HL-60 (cell line): Measurements from ENCODE around the gene HOXC13.

ENCODE experiments used
- DNase-seq, 2 experiments: peaks; one replicate each; pipeline ENCODE4 v3.0.0-alpha.2; 2010 to 2020; ENCODE audit warnings: low read depth in 1 of 2, low spot score in 1 of 2
- H3K27ac ChIP-seq: fragments of 250-450 bp; sonication (Bioruptor Pico); replicated peaks from 2 replicates; pipeline ENCODE4 v1.5.1; 2020; ENCODE audit warnings: mild to moderate bottlenecking, moderate library complexity
- H3K27me3 ChIP-seq: fragments of 250-450 bp; sonication (Bioruptor Pico); 2 replicates; pipeline ENCODE4 v1.5.1; 2021; ENCODE audit warnings: mild to moderate bottlenecking, moderate library complexity; ENCODE audit not compliant: insufficient read depth, poor library complexity, severe bottlenecking
- H3K4me3 ChIP-seq: replicated peaks from 2 replicates; pipeline ENCODE4 v1.5.1; 2011; ENCODE audit warnings: mild to moderate bottlenecking, control low read depth, low read length; ENCODE audit not compliant: insufficient read depth
- GABPA ChIP-seq: IDR thresholded peaks from 2 replicates; pipeline ENCODE4 v1.6.1; 2012; ENCODE audit warnings: low read depth
- POLR2AphosphoS5 ChIP-seq: IDR thresholded peaks from 2 replicates; pipeline ENCODE4 v1.6.1; 2012; ENCODE audit warnings: low read depth
- SPI1 ChIP-seq: IDR thresholded peaks from 2 replicates; pipeline ENCODE4 v1.6.1; 2012; ENCODE audit warnings: low read depth, mild to moderate bottlenecking, borderline replicate concordance
- TF ChIP-seq, protein P1 (sequence below): IDR thresholded peaks from 2 replicates; pipeline ENCODE4 v1.6.1; 2012; ENCODE audit warnings: low read depth; ENCODE audit not compliant: insufficient replicate concordance
- TF ChIP-seq, protein P2 (sequence below): IDR thresholded peaks from one replicate; pipeline ENCODE4 v1.5.1; 2011; ENCODE audit warnings: low read length, control low read depth, inconsistent platforms; ENCODE audit not compliant: insufficient read depth

The HOXC13 gene

DNA sequence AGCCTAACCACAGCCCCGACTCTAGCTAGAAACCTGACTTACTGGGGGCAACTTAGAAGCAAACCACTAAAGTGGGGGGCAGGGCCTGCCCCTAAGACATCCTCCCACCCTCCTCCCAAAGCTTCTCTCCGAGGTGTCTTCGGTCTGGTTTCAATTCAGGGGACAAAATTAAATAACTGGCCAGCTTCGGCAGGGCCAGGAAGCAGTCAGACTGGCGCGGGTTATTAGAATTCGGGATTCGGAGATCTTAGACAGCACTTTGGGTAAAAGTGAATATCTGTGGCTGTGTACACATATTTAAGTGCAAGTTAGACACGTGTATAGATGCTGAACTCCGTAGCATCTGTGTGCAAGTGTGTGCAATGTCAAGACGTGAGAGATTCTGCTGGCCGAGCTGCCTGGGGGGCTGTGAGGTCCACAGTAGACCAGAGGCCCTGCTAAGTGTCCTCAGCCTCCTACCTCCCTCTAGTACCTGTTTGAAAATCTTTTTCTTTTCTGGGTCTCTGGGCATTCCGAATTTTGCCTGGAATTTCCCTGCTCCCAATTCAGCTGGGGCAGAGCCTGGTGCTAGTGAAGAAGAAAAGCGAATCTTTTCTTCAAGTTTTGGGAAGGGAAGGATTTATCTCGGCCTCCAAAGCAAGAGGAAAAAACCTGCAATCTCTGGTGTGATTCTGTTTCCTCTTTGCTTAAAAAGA lies 42.3 kb downstream of the HOXC13 start:
- Histone ChIP-seq H3K4me3 (no peak overlapping the region), H3K27ac (no peak overlapping the region), H3K27me3 (peaks cover 57% of the 10 kb centered on the region)
- TF ChIP-seq, protein P1, sequence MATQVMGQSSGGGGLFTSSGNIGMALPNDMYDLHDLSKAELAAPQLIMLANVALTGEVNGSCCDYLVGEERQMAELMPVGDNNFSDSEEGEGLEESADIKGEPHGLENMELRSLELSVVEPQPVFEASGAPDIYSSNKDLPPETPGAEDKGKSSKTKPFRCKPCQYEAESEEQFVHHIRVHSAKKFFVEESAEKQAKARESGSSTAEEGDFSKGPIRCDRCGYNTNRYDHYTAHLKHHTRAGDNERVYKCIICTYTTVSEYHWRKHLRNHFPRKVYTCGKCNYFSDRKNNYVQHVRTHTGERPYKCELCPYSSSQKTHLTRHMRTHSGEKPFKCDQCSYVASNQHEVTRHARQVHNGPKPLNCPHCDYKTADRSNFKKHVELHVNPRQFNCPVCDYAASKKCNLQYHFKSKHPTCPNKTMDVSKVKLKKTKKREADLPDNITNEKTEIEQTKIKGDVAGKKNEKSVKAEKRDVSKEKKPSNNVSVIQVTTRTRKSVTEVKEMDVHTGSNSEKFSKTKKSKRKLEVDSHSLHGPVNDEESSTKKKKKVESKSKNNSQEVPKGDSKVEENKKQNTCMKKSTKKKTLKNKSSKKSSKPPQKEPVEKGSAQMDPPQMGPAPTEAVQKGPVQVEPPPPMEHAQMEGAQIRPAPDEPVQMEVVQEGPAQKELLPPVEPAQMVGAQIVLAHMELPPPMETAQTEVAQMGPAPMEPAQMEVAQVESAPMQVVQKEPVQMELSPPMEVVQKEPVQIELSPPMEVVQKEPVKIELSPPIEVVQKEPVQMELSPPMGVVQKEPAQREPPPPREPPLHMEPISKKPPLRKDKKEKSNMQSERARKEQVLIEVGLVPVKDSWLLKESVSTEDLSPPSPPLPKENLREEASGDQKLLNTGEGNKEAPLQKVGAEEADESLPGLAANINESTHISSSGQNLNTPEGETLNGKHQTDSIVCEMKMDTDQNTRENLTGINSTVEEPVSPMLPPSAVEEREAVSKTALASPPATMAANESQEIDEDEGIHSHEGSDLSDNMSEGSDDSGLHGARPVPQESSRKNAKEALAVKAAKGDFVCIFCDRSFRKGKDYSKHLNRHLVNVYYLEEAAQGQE, result no peak
- TF ChIP-seq, protein P2, sequence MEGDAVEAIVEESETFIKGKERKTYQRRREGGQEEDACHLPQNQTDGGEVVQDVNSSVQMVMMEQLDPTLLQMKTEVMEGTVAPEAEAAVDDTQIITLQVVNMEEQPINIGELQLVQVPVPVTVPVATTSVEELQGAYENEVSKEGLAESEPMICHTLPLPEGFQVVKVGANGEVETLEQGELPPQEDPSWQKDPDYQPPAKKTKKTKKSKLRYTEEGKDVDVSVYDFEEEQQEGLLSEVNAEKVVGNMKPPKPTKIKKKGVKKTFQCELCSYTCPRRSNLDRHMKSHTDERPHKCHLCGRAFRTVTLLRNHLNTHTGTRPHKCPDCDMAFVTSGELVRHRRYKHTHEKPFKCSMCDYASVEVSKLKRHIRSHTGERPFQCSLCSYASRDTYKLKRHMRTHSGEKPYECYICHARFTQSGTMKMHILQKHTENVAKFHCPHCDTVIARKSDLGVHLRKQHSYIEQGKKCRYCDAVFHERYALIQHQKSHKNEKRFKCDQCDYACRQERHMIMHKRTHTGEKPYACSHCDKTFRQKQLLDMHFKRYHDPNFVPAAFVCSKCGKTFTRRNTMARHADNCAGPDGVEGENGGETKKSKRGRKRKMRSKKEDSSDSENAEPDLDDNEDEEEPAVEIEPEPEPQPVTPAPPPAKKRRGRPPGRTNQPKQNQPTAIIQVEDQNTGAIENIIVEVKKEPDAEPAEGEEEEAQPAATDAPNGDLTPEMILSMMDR, result no peak
- TF ChIP-seq GABPA (no peak), SPI1 (no peak), POLR2AphosphoS5 (no peak)
- no peak for DNase-seq

DNA sequence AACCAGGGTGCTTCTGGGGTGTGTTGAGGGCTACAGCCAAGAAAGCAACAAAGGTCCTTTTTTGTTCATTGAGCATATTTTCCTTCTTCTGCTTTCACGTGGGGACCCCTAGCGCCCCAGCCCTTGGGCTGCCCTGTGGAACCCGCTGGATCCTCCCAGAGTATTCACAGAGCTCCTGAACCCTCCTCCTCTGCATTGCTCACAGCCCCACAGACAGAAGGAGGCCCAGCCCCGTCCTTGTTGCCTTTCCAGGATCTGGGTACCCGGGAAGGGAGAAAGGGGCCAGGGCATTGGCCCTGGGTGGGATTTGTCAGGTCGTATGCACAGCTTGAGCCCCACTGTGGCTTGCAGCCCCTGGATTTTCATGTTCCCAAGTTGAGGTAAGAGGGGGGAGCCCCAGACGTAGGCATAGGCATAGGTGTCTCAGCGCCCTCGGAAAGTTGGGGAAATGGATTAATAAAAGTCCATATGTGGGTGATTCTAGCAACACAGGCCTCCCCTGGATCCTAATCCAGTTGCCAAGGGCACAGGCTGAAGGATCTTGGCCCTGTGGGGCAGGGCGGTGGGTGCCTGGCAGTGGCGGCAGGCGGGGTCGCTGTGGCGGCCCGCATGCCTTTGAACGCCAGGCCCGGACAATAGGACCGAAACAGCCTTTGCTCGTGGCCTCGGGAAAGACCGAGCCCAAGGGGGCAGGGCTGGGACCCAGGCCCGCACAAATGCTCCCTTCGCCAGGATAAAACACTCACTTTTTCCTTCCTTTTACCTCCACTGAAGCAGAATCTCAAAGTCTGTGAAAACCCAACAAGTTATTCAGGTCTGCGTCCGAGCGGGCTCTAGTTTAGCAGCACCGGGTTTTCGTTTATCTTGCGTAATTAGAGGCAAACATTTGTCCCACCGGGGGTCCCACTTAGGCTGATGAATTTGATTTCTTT lies 43.3 kb downstream of the HOXC13 start:
- TF ChIP-seq SPI1 (no peak), GABPA (no peak), POLR2AphosphoS5 (no peak)
- TF ChIP-seq, protein P2, result no peak
- TF ChIP-seq, protein P1, result no peak
- Histone ChIP-seq H3K27ac (no peak overlapping the region), H3K27me3 (peaks cover 51% of the 10 kb centered on the region), H3K4me3 (no peak overlapping the region)
- no peak for DNase-seq

DNA sequence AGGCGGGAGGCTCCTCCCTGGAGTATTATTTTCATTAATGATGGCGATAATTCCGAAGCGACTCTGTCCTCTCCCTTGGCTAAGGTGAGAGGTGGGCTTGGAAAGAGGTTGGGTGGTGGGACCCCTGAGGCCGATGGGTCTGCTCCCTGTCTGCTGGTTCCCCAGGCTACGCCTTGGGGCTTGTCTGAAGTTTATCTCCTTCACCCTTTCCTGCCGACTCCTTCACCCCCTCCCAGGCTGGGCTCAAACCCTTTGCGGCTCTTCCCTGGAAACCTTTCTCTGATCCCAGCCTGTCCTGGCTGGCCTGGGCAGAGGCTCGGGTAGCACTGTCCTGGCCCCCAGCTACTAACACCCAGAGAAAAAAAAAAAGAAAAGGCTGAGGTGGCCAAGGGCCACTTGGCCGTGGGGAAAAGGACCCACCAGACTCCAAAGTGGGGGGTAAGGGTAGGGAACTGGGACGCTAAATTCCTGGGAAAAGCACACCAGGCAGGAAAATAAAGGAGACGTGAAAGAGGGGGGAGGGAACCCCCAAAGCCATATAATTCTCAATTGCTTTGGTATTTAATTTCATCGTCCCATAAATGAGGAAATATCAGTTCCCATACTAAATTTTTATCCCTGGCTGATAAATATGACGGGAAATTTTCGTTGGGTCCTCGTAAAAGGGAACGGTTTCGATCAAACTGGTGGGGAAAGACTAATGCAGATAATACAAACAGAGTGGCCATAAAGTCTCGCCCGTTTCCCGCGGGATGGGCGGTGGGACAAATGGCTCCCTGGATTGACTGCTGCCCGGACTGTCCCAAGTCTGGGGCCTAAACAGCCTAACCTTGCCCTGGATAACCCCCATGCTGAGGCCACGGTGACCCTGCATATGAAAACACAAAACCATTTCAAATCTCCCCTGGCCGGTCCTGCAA lies 44.3 kb downstream of the HOXC13 start:
- no peak overlapping the region for H3K4me3 ChIP-seq
- H3K27me3 ChIP-seq, result peaks cover 47% of the 10 kb centered on the region
- peak overlapping the region; percentile 69 for H3K27ac ChIP-seq
- TF ChIP-seq POLR2AphosphoS5 (no peak), GABPA (no peak), SPI1 (no peak)
- TF ChIP-seq, protein P2, result no peak
- TF ChIP-seq, protein P1, result no peak
- DNase-seq, result no peak
